Activated gamma-delta T cell (primary cell): Measurements from ENCODE around the gene NEB.
"Not testable (repeated sequence)": the region's sequence is repeated elsewhere in the genome, so short reads cannot be mapped to it uniquely, and the experiment has no call there.

Source experiments
- DNase-seq: peaks from one replicate; lab custom pipeline; 2025; lab: John Stamatoyannopoulos, UW

The NEB gene

GRCh38 chr2:151611351-151611750, 122.9 kb downstream of the NEB start:
- no peak for DNase-seq

DNA sequence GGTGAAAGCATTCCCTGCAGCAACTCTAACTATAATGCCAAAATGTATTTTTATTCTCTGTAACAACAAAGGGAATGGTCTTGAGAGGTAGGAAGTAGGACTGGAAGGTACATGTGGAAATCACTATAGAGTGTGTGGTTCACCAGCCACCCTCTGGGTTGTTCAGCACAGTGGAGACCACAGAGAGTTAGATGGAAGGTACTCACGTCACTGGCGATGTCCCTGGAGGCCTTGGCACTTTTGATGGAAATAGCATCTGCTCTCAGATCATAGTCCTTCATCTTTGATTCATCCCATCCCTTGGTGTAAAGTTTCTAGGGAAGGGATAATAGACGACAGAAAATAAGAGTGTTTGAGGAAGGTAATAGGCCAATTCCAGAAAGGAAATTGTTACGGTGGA, 124.0 kb downstream of the NEB start:
- no peak for DNase-seq

DNA sequence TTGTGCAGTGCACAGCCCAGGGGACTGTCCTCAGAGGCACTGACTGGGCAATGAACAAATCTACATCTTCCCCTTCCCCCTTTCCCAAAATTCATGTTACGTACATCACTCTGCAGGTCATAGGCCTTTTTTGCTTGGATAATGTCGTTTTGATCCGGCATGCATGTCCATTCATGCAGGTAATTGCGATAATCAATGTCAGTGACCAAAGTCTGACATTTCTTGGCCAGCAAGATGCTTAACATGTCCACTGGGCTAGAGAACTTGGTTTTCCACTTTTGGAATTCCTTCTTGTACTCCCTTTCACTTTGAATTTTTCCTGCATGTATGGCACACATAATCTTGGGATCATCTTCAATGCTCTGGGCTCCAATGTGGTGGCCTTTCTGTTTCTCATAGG, 124.6 kb downstream of the NEB start:
- no peak for DNase-seq

DNA sequence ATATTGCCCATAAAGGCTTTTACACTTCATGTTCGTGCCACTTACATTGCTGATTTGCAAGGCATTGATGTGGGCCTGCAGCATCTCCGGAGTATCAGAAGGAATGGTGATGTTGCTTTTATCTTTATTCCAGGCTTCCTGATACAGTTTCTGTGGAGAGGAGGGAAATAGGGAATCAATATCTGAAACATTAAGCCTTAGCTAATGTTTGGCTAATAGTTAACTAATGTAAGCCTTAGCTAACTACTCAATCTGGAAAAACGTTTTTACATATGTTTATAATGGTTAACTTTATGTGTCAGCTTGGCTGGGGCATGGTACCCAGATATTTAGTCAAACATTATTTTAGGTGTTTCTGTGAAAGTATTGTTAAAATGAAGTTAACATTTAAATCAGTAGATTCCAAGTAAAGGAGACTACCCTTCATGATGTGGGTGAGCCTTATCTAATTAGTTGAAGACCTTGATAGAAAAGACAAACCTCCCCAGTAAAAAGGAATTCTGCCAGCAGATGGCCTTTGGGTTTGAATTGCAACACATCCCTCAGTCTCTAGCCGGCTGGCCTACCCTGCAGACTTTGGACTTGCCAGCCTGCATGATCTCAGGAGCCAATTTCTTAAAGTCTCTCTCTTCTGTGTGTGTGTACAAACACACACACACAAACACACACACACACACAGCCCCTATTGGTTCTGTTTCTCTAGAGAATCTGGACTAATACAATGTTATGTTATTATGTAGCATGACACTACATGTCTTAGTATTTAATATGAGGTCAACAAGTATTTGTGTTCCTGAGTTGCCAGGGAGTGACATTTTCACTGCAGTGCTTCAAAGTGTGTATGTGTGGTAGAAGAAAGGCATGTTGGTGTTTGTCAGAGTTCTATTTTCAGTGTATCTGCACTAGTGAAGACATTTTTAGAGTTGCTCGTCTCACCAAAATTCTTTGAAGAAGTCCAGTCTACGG, 126.5 kb downstream of the NEB start:
- not testable (repeated sequence) for DNase-seq

DNA sequence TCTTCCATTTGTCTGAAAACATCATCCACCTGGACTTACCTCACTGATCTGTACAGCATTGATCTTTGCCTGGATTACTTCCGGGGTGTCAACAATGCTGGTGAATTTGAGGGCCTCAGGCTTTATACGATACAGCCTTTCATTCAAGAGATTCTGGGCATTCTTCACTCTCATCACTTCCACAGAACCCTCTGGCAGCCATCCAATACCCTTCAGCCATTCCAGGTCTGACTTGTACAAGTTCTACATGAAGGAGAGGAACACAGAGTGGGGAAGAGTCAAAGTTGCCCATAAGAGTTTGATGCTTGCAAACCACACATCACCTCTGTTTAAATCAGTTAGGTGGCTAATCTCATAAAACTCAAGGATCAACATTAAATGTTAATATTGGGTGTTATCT, 130.7 kb downstream of the NEB start:
- not testable (repeated sequence) for DNase-seq

DNA sequence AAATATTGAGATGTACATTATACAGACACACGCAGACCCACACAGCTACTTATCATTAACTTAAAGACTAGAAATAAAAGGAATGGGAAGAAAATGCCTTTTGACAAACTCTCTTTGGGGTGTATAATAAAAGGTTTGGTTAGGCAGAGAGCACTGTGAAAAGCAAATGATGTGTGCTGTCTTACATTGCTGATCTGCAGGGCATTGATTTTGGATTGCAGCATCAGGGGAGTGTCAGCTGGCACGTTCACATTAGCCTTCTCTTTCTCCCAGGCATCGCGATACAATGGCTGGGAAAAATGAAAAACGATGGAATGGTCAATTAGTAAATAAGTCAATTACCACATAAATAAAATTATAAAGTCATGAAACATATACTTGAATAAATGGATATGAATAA, 131.9 kb downstream of the NEB start:
- not testable (repeated sequence) for DNase-seq

GRCh38 chr2:151601803-151602202, 132.5 kb downstream of the NEB start:
- DNase-seq: not testable (repeated sequence)

GRCh38 chr2:151596903-151597608, 137.2 kb downstream of the NEB start:
- DNase-seq: not testable (repeated sequence)

DNA sequence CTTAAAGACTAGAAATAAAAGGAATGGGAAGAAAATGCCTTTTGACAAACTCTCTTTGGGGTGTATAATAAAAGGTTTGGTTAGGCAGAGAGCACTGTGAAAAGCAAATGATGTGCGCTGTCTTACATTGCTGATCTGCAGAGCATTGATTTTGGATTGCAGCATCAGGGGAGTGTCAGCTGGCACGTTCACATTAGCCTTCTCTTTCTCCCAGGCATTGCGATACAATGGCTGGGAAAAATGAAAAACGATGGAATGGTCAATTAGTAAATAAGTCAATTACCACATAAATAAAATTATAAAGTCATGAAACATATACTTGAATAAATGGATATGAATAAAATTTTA, 142.4 kb downstream of the NEB start:
- DNase-seq: not testable (repeated sequence)

GRCh38 chr2:151591250-151591907, 142.9 kb downstream of the NEB start:
- not testable (repeated sequence) for DNase-seq

- not testable (repeated sequence) for DNase-seq
Observed at GRCh38 chr2:151581300-151581699, 153.0 kb downstream of the NEB start.

- DNase-seq: not testable (repeated sequence)
Observed at GRCh38 chr2:151580697-151581096, 153.6 kb downstream of the NEB start.

GRCh38 chr2:151577116-151577515, 157.2 kb downstream of the NEB start:
- DNase-seq: no peak

DNA sequence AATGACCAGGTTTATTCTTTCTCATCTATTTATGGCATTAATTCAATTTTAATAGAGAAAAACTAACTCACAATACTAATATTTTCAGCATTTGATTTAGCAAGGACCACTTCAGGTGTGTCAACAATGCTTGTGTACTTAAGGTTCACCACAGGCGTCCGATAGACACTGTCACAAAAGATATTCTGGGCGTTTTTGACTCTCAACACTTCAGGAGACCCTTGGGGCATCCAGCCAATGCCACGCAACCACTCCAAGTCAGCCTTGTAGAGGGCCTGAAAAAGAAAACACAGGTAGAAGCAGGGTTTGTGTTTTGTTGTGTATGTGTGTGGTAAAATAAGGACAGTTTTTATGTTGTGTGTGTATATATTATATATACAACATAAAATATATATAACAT, 158.2 kb downstream of the NEB start:
- no peak for DNase-seq

GRCh38 chr2:151575338-151575737, 158.9 kb downstream of the NEB start:
- no peak for DNase-seq

- no peak for DNase-seq
Observed at GRCh38 chr2:151570191-151570590, 164.1 kb downstream of the NEB start.

GRCh38 chr2:151569167-151569566, 165.1 kb downstream of the NEB start:
- no peak for DNase-seq

DNA sequence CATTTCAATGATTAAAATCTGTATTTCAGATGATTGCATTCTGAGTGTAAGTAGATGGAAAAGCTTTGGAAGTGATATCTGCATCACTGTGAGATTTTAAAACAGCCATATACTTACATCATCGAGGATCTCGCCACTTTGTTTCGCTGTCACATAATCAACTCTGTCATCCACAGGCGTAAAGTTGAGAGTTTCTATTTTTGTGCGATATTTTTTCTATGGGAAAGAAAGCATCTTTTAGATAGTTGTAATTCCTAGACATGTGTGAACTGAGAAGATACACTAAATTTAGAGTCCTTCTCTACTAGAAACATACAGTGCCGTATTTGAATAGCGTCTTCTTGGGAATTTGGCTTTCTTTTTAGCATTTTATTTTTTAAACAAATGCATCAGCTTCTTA, 165.8 kb downstream of the NEB start:
- no peak for DNase-seq

DNA sequence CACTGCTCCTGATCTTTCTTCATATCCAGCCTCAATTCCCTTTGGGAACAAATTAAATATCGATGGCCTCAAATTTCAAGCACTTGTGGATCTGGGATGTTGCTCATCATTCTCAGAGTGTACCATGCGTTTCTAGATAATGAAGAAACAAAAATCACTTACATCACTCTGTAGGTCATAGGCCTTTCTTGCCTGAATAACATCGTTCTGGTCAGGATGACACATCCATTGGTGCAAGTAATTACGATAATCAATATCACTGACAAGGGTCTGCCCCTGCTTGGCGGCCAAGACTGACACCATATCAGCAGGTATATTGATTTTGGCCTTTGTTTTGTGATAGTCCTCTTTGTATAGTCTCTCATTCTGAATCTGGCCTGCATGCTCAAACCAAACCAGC, 167.3 kb downstream of the NEB start:
- DNase-seq: no peak

DNA sequence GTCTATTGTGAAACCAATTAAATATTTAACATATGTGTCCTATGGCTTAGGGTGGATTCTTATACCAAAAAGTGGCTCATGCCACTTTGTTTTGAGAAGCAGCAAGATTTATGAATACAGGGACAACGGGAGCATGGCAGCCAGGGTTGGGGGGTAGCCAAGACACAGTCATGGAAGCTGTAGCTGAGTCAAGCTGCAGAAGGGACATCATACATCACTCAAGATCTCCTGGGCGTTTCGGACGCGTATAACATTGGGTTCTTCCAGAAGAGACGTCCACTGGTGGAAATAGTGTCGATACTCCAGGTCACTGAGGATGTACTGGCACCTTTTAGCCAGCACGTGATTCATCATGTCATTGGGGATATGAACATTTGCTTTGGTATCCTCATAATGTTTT, 171.9 kb downstream of the NEB start:
- DNase-seq: no peak

GRCh38 chr2:151560289-151560688, 174.0 kb downstream of the NEB start:
- DNase-seq: no peak

DNA sequence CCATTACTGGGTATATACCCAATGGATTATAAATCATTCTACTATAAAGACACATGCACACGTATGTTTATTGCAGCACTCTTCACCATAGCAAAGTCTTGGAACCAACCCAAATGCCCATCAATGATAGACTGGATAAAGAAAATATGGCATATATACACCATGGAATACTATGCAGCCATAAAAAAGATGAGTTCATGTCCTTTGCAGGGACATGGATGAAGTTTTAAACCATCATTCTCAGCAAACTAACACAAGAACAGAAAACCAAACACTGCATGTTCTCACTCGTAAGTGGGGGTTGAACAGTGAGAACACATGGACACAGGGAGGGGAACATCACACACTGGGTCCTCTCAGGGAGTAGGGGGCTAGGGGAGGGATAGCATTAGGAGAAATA, 174.8 kb downstream of the NEB start:
- not testable (repeated sequence) for DNase-seq

- DNase-seq: not testable (repeated sequence)
Observed at GRCh38 chr2:151557883-151558282, 176.4 kb downstream of the NEB start.
